WTC11 (cell line): ENCODE data around the gene RPAIN. TPM values are rescaled to one million over a fixed set of nuclear protein-coding genes. Genes with fewer than 3 reads are reported as not detected.

Experiments
- ATAC-seq: fragments of 200-7000 bp; cut with Tn5 transposase; 2 replicates; pipeline ENCODE4 v1.10.0; 2021; ENCODE audit warnings: mild to moderate bottlenecking, moderate library complexity
- CTCF ChIA-PET: fragments of 300-600 bp; sonication (Branson Sonifier 250); formaldehyde crosslinking; loops from one replicate; lab custom pipeline; 2021; ENCODE audit warnings: antibody characterized with exemption; lab: Charles Lee
- POLR2A ChIA-PET: fragments of 350-600 bp; sonication (Branson Sonifier 250); formaldehyde crosslinking; loops from one replicate; lab custom pipeline; 2021; ENCODE audit warnings: antibody characterized with exemption; lab: Charles Lee
- DNase-seq: peaks from one replicate; pipeline ENCODE4 v3.0.0; 2021; ENCODE audit warnings: low spot score
- H3K27ac Mint-ChIP-seq: 2 replicates; pipeline ENCODE4 v1.8.0; 2021; ENCODE audit warnings: mixed read lengths
- H3K27me3 Mint-ChIP-seq: 2 replicates; pipeline ENCODE4 v1.8.0; 2021; ENCODE audit warnings: low read depth, mild to moderate bottlenecking, moderate library complexity, mixed read lengths
- H3K36me3 Mint-ChIP-seq: 2 replicates; pipeline ENCODE4 v1.8.0; 2021; ENCODE audit warnings: mixed read lengths
- H3K4me1 Mint-ChIP-seq: 2 replicates; pipeline ENCODE4 v1.8.0; 2022; ENCODE audit warnings: mixed read lengths
- H3K4me3 Mint-ChIP-seq: 2 replicates; pipeline ENCODE4 v1.8.0; 2021; ENCODE audit warnings: mild to moderate bottlenecking, moderate library complexity, mixed read lengths
- H3K9me3 Mint-ChIP-seq: 2 replicates; pipeline ENCODE4 v1.8.0; 2021; ENCODE audit warnings: mixed read lengths
- ARID4B ChIP-seq: sonication (generic); formaldehyde crosslinking; IDR thresholded peaks from 2 replicates; pipeline ENCODE4 v1.8.0; 2023; ENCODE audit warnings: missing genetic modification reagents, mild to moderate bottlenecking, borderline replicate concordance
- ATF3 ChIP-seq: sonication (generic); formaldehyde crosslinking; conservative IDR thresholded peaks from 2 replicates; pipeline ENCODE4 v1.8.1; 2022; ENCODE audit warnings: mild to moderate bottlenecking, missing genetic modification reagents
- CBFB ChIP-seq: sonication (generic); formaldehyde crosslinking; IDR thresholded peaks from 2 replicates; pipeline ENCODE4 v1.8.1; 2022; ENCODE audit warnings: mild to moderate bottlenecking, low read depth, missing genetic modification reagents
- ESRRA ChIP-seq: sonication (generic); formaldehyde crosslinking; IDR thresholded peaks from 2 replicates; pipeline ENCODE4 v1.8.1; 2022; ENCODE audit warnings: mild to moderate bottlenecking, missing genetic modification reagents, borderline replicate concordance
- GTF2I ChIP-seq: fragments of 250-450 bp; sonication (Bioruptor Pico); conservative IDR thresholded peaks from 2 replicates; pipeline ENCODE4 v1.4.0; 2021; ENCODE audit warnings: mild to moderate bottlenecking
- HMGA2 ChIP-seq: fragments of 250-450 bp; sonication (Bioruptor Pico); IDR thresholded peaks from 2 replicates; pipeline ENCODE4 v1.4.0; 2021; ENCODE audit warnings: mild to moderate bottlenecking, moderate library complexity
- IRF1 ChIP-seq: sonication (generic); formaldehyde crosslinking; IDR thresholded peaks from 2 replicates; pipeline ENCODE4 v1.8.0; 2023; ENCODE audit warnings: missing genetic modification reagents
- PRDM15 ChIP-seq: sonication (generic); formaldehyde crosslinking; IDR thresholded peaks from 2 replicates; pipeline ENCODE4 v1.8.0; 2022; ENCODE audit warnings: missing genetic modification reagents
- PREB ChIP-seq: sonication (generic); formaldehyde crosslinking; IDR thresholded peaks from 2 replicates; pipeline ENCODE4 v1.8.1; 2022; ENCODE audit warnings: mild to moderate bottlenecking, missing genetic modification reagents, moderate library complexity, borderline replicate concordance
- RELA ChIP-seq: sonication (generic); formaldehyde crosslinking; IDR thresholded peaks from 2 replicates; pipeline ENCODE4 v1.8.1; 2022; ENCODE audit warnings: missing genetic modification reagents, mild to moderate bottlenecking, borderline replicate concordance
- ZBTB21 ChIP-seq: sonication (generic); formaldehyde crosslinking; IDR thresholded peaks from 2 replicates; pipeline ENCODE4 v1.8.1; 2023; ENCODE audit warnings: mild to moderate bottlenecking, missing genetic modification reagents, borderline replicate concordance
- ZNF263 ChIP-seq: sonication (generic); formaldehyde crosslinking; IDR thresholded peaks from 2 replicates; pipeline ENCODE4 v1.8.1; 2022; ENCODE audit warnings: low read depth, mild to moderate bottlenecking, moderate library complexity, missing genetic modification reagents
- total RNA-seq: library from RNA; stranded (reverse); gene quantifications from 3 replicates; pipeline ENCODE4 v1.2.3, GENCODE V29; 2021

Gene RPAIN
- total RNA-seq, 1 experiment from 2014 or later = 67.8 TPM

- Mint-ChIP-seq H3K36me3 (peaks cover 56% of the 10 kb centered on the region), H3K9me3 (no peaks in the 10 kb centered on the region)
- CTCF ChIA-PET = interaction anchor here (0.7 kb wide), 1 partner anchor 60 kb away, joined by 3 read pairs; the partner anchor contains the start of gene C1QBP
Measured at GRCh38 chr17:5378566-5379207, 41.3 kb upstream of the RPAIN start.

GRCh38 chr17:5379351-5380107, 40.5 kb upstream of the RPAIN start:
- TF ChIP-seq GTF2I (CRISPR knock-in tag) = no peak
- no peak for TF ChIP-seq PRDM15 (CRISPR knock-in tag)
- TF ChIP-seq HMGA2 (CRISPR knock-in tag) = no peak
- no peak for TF ChIP-seq RELA (CRISPR knock-in tag)
- no peaks in the 10 kb centered on the region for H3K9me3 Mint-ChIP-seq
- H3K27ac Mint-ChIP-seq = peak overlapping the region; percentile 30
- no peak for DNase-seq
- no peaks in the 10 kb centered on the region for H3K27me3 Mint-ChIP-seq
- ATAC-seq = no peak
- H3K36me3 Mint-ChIP-seq = peaks cover 61% of the 10 kb centered on the region
- ChIA-PET CTCF (interaction anchor here (0.7 kb wide), 1 partner anchor 60 kb away, joined by 3 read pairs; the partner anchor contains the start of gene C1QBP), POLR2A (no interaction called here)
- peaks cover 3% of the 10 kb centered on the region; the same call in 1 of the 2 replicates for H3K4me1 Mint-ChIP-seq
- no peak overlapping the region for H3K4me3 Mint-ChIP-seq

More at GRCh38 chr17:5378566-5379207, 41.3 kb upstream of the RPAIN start:
- Mint-ChIP-seq H3K4me1 (peaks cover 3% of the 10 kb centered on the region; the same call in 1 of the 2 replicates), H3K27me3 (no peaks in the 10 kb centered on the region), H3K4me3 (no peak overlapping the region), H3K27ac (peak overlapping the region; percentile 74; the same call in 1 of the 2 replicates)
- ATAC-seq (no peak), DNase-seq (no peak)
- no peak for TF ChIP-seq ARID4B (CRISPR knock-in tag)
- no peak for TF ChIP-seq PREB
- POLR2A ChIA-PET = no interaction called here

- no peaks in the 10 kb centered on the region for H3K9me3 Mint-ChIP-seq
- CTCF ChIA-PET = interaction anchor here (1.3 kb wide), 1 partner anchor 143 kb away, joined by 3 read pairs; no protein-coding TSS in a partner anchor
- H3K4me1 Mint-ChIP-seq = no peaks in the 10 kb centered on the region
- H3K4me3 Mint-ChIP-seq = no peak overlapping the region
- POLR2A ChIA-PET = interaction anchor here (0.6 to 1.2 kb wide), 2 partner anchors 10 to 39 kb away, joined by 4 to 5 read pairs; partner anchors contain the start of genes NUP88 and RPAIN
- ATAC-seq = no peak
- H3K27ac Mint-ChIP-seq = peak overlapping the region; percentile 44; the same call in 1 of the 2 replicates
- DNase-seq = no peak
- no peaks in the 10 kb centered on the region for H3K27me3 Mint-ChIP-seq
- peaks cover 66% of the 10 kb centered on the region for H3K36me3 Mint-ChIP-seq
- TF ChIP-seq CBFB (CRISPR knock-in tag) = no peak
- TF ChIP-seq ZBTB21 (CRISPR knock-in tag) = no peak
- TF ChIP-seq IRF1 = no peak
- TF ChIP-seq ATF3 (CRISPR knock-in tag) = no peak
- no peak for TF ChIP-seq ESRRA (CRISPR knock-in tag)
- TF ChIP-seq ZNF263 (CRISPR knock-in tag) = no peak
- no peak for TF ChIP-seq ARID4B (CRISPR knock-in tag)
Measured at GRCh38 chr17:5380491-5381135, 39.4 kb upstream of the RPAIN start.
